ENCODE results near the gene TNFSF11.
"Not testable (repeated sequence)": the region's sequence is repeated elsewhere in the genome, so short reads cannot be mapped to it uniquely, and the experiment has no call there.

TNFSF11 gene

DNA sequence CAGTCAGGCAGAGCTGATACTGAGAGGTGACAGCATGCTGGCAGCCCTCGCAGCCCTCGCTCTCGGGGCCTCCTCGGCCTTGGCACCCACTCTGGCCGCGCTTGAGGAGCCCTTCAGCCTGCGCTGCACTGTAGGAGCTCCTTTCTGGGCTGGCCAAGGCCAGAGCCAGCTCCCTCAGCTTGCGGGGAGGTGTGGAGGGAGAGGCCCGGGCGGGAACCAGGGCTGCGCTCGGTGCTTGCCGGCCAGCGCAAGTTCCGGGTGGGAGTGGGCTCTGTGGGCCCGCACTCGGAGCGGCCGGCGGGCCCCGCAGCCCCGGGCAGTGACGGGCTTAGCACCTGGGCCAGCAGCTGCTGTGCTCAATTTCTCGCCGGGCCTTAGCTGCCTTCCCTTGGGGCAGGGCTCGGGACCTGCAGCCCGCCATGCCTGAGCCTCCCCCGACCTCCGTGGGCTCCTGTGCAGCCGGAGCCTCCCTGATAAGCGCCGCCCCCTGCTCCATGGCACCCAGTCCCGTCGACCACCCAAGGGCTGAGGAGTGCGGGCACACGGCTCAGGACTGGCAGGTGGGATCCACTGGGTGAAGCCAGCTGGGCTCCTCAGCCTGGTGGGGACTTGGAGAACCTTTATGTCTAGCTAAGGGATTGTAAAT lies 14.3 kb upstream of the TNFSF11 start:
- in situ Hi-C loops (cut with HindIII; ENCODE audit: low sequenced_read_pairs): not testable (repeated sequence)

DNA sequence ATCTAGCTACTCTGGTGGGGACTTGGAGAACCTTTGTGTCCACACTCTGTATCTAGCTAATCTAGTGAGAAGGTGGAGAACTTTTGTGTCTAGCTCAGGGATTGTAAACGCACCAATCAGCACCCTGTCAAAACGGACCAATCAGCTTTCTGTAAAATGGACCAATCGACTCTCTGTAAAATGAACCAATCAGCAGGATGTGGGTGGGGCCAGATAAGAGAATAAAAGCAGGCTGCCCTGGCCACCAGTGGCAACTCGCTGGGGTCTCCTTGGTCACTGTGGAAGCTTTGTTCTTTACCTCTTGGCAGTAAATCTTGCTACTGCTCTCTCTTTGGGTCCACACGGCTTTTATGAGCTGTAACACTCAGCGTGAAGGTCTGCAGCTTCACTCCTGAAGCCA lies 13.6 kb upstream of the TNFSF11 start:
- in situ Hi-C loops (cut with HindIII; ENCODE audit: low sequenced_read_pairs): not testable (repeated sequence)

DNA sequence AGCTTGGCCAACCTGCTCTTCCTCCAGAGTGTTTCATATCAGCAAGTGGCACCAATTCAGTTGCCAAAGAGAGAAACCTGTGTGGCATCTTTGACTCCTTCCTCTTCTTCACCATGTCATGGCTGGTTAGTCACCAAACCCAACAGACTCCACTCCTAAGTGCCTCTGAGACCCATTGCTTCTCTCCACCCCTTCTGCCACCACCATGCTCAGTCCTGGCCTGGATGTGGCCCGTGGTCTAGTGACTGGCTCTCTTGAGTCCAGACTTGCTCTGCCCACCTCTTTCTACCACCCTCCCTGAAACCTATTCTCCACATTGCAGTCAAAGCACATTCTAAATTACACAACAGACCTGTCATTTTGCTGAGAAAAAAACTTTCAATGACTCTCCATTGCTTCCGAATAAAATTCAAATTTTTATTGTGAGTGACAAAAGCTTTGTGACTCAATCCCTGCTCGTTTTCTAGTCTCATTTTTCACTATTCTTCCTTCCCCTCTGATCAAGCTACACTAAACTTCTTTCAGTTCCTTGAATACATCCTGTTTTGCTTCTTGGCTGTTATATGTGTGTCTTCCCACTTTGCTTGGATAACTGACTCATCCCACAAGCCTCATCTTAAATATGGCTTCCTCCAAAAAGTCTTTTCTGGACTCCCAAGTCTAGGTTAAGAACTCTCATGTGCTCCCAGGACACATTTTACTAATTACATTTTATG lies 12.0 kb upstream of the TNFSF11 start:
- in situ Hi-C loops (cut with HindIII; ENCODE audit: low sequenced_read_pairs): no loop called here

DNA sequence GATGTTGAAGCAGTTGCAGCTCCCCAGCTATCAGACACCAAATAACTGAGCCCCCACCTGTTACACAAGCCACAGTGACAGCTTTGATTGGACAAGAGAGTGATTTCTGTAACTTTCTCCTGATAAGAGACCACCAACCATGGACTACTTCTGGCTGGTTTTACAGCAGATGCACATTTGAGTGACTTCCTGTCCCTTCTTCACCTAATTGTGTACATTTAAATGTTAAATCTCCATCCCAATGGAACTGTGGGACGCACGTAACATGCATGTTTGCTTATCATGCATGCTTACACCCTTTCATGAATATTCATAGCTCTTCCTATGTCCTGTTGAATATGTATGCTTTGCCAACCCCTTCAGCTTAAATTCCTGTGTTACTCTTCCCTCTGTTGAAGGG lies 6.0 kb upstream of the TNFSF11 start:
- in situ Hi-C loops (cut with HindIII; ENCODE audit: low sequenced_read_pairs): no loop called here

DNA sequence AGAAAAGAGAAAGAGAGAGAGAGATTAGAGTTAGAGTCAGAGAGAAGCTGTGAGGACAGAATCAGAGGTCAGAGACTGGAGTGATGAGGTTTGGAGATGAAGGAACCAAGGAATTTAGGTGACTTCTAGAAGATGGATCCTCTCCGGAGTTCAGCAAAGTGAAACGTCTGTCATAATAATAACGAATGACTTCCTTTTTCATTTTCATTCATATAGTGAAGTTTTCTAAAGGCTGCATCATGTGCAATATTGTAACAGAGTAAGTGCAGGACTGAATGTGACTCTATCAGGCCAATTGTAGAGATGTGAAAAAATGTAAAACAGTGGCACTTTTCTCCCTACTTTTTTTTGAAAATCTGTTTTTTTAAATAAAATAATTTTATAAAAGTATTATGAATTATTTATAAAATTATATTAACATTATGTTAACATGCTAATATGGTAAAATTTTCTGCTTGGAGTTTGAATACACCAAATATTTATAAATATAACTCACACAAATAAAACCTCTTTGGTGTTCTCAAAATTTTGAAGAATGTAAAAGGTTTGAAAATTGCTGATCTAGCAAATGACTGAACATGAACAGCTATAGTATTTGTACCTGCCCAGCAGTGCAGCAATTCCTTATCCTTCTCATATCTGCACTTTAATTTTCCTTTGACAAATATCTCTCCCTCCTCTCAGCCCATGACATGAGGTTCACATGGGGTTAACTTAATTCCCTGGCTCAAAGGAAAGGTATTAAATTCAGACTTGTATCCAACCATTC lies 4.2 kb upstream of the TNFSF11 start:
- in situ Hi-C loops (cut with HindIII; ENCODE audit: low sequenced_read_pairs): no loop called here

DNA sequence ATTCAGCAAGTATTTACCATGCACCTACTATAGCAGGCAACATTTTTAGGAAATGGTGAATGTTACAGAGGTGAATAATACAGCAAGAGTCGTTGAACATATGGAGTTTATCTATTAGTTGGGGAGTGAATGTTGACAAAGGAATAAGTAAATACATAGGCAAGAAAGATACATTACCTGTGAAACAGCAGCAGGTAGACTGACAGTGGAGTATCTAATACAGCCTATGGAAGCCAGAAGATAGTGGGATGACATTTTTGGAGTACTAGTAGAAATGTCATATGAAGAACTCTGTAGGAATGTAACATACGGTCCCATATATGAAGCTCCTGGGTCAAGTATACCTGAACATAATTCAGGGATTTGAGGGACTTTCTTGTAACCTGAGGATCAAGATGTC lies 2.1 kb upstream of the TNFSF11 start:
- in situ Hi-C loops (cut with HindIII; ENCODE audit: low sequenced_read_pairs): no loop called here

DNA sequence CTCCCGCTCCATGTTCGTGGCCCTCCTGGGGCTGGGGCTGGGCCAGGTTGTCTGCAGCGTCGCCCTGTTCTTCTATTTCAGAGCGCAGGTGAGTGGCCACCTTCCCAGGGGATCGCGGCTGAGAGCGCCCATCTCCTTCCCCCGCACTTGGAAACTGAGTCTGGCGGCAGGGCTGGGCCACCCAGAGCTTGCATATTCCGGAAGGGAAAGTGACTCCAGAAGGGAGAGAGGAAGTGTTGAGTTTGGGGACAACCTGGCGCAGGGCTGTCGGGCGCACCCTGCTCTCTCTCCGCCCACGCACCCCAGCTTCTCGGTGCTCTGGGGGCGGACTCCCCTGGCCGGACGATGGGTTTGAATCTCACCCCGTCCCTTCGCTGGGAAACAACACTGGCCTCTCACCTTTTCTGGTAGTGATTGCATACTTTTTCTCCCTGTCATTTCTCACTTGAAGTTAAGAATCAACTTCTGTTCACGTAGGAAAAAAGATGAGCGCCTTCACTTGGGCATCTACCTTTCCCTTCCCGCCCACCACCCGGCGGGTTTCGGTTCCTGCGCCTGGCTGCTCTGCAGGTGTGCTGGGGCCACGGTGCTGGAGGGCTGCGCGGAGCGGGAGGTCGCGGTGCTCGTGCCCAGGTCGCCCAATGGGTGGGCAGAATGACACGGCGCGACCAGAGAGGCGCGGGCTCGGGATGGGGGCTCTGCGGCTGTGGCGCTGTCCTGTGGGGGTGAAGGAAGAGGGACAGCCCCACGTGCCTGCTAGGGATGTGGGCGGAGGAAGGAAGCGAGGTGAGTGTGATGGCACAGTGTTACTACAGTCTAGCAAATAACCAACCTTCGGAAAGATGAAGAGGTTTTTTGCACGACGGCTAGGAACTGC lies 721 bp downstream of the TNFSF11 start:
- in situ Hi-C loops (cut with HindIII; ENCODE audit: low sequenced_read_pairs): no loop called here

DNA sequence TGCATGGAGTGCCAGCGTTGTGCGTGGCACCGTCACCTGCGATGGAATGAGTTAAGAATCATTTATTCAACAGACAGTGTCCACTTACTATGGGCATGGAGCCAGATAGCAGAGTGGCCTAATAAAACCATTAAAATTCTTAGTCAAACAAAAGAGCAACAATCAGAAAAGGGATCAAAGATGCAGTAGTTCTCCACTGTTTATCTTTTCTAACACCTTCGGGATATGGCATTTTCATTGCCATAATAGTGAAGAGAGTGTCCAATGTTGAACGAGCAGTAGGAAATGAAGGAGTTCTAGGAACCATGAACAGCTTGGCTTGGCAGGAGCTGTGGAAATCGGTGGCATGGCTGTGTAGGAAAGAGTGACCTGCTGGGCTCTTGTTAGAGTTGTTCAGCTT lies 2.0 kb downstream of the TNFSF11 start:
- in situ Hi-C loops (cut with HindIII; ENCODE audit: low sequenced_read_pairs): no loop called here

DNA sequence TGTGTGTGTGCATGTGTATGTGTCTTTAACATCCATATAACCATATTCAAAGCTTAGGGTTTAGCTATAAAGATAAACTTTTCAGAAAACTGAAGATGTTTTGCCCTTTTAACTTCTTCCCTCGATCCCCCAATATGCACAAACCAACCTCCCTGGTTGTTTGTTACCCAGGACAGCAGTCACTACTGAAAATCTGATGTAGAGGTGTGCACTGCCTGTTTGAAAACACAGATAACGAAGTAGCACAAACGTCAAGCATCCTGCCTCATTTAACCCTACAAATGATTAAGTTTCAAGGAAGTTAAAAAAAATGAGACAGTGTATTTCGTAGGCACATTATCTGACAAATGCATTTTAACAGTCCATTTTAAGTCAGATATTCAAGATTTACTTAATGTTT lies 3.6 kb downstream of the TNFSF11 start:
- in situ Hi-C loops (cut with HindIII; ENCODE audit: low sequenced_read_pairs): no loop called here

DNA sequence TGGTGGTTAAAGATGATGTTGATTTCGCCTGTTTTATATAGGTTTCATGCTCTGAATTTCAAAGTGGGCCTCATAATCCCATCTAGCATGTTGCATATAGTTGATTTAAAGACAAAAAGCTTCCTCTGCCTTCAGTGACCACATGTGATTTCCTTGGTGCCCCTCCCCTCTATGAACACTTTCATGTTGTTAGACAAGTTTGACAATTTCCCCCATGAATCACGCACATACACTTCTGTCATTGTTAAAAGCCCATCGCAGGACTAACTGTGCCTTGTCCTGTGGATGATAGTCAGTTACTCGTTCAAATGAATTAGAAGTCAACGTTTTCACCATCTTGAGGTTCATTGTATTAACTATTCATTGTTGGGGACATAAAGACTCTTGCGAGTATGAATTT lies 6.7 kb downstream of the TNFSF11 start:
- in situ Hi-C loops (cut with HindIII; ENCODE audit: low sequenced_read_pairs): no loop called here

DNA sequence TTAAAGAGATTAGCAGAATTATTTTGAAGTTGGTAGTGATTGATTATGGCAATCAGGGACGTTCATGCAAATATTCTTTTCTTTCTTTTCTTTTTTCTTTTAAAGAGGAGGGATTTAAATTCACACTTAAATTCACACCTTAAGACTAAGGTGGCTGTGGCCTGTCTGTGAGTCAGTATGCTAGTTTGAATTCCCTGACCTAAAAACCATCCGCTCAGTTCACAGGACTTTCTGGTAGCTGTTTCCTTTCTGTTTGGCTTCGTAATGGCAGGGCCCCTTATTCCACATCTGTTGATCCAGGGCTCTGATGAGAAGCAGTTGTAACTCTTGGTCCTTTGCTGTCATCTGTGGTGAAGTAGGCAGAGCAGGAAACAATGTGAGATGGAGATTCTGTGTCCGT lies 7.5 kb downstream of the TNFSF11 start:
- in situ Hi-C loops (cut with HindIII; ENCODE audit: low sequenced_read_pairs): no loop called here

DNA sequence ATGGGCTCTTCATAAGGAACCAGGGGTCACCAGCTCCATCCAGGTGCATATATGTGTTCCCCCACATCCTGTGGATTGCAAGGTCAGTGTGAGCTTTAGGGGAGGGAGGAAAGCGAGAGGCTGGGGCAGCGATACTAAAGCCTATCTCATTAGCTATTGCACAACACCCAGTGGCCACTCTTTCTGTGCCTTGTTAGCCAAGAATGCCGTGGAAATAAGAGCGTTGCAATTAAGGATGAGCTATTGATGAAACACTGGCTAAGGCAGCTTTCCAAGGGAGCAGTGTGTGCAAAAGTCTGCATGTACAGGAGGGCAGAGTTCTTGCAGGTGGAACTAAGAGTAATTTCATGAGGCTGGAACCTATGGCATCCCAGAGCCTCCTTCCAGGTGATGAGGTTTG lies 17.6 kb downstream of the TNFSF11 start:
- in situ Hi-C loops (cut with HindIII; ENCODE audit: low sequenced_read_pairs): no loop called here

DNA sequence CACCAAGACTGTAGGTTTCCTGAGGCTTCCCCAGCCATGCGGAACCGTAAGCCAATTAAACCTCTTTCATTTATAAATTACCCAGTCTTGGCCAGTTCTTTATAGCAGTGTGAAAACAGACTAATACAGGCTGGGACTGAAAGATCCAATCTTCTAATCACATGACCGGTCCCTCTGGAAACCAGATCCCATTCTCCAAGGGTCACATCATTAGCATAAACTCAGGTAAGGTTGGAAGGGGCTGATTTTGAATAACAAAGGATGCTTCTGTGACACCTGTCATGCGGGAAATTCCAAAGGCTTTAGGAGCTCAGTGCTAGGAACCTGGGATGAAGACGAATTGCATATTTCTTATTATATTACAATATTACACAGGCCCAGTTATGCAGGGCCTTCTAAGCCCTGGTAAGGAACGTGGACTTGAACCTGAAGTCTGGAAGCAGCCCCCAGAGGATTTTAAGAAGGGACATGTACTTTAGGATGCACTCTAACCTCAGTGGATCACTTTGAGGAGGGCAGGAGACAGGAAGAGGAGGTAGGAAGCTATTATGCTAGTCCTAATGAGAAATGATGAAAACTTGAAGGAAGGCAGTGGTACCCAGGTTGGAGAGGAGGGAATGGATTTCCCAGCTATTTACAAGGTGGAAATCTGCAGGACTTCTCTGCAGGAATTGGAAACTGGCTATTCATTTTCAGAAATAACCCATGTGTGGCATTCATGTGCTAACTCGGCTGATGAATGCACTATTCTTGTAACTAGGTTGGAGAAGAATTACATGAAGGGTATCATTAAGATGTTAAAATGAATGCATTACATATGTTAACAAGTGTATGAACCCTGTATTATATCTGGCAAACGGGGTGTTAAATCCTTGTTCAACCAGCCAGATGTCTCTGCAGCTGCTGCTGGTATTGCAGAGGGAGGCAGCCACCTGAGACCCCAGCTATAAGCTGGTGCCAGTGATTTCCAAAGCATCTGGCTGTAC lies 19.3 kb downstream of the TNFSF11 start:
- in situ Hi-C loops (cut with HindIII; ENCODE audit: low sequenced_read_pairs): no loop called here

DNA sequence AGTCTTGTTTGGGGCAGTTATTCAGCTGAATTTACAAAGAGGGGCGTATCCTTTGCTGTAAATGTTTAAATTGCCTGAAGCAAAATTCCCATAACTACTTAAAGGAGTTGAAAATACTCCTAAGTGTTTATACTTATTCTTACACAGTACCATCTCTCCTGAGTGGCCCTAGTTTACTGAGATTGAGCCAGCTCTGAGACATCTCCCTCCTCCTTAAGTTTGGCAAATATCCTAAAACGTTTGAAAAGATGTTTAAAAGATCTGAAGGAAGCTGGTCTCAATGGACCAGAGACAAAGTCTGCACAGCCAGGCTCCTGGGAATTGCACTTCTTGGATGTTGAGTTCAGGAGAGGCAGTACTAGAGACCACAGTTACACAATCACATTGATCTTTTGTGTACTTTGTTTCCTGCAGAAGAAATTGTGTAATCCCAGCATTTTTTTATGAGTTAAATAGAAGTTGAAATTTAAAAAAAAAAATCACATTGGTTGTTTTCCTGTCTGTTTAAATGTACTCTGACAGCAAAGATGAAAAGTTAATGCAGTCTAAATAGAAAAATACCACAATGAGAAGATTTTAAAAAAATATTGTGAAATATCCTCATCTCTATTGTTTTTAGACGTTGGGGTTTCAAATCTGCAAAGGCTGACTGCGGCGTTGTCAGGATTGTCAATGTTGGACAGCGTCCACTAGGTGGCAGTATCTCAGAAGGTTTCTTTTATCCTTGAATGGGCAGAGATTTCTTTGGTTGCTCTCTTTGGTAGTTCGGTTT lies 20.7 kb downstream of the TNFSF11 start:
- in situ Hi-C loops (cut with HindIII; ENCODE audit: low sequenced_read_pairs): no loop called here

DNA sequence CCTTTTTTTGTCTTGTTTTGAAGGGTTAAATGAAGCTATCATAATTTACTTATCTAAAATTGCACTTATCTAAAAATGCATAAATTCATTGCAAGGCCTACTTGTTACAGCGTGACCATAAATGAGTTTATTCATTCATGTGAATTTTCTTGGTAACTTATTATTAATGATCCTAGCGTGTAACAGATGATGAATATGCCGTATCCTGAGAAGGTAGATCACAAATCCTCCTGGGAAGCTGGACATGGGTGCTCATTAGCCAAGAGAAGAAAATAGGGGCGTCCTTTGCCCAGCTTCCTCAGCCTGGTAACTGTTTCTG lies 21.3 kb downstream of the TNFSF11 start:
- in situ Hi-C loops (cut with HindIII; ENCODE audit: low sequenced_read_pairs): no loop called here

DNA sequence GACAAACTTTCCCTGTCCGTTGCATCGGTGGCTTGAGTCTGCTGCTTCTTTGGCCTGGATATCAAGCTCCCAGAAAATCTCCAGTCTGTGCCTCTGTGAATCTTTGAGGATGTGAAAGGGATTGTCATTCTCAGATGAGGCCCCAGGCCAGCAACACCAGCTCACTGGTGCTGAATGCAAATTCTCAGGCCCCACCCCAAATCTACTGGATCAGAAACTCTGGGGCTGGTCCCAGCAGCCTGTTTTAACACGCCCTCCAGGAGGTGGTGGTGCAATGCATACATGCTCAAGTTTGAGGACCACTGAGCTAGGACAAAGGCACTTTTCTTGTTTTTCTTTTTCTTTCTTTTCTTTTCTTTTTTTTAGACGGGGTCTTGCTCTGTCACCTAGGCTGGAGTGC lies 23.6 kb downstream of the TNFSF11 start:
- in situ Hi-C loops (cut with HindIII; ENCODE audit: low sequenced_read_pairs): no loop called here

DNA sequence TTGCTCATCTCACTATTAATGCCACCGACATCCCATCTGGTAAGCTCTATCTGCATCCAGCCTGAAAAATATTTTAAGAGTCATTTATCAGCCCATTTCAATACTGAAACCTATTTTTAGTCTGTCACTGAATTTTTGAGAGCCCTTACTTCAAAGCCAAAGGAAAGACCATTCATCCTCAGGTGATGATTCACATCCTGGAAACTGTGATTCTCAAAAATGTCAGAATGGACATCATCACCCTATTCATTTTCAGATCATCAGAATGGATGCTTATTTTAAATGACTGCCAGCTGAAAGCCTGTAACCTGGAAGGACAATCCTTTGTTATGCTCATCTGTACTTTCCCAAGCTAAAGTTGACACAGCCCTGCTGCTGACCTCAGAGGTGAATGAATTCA lies 27.0 kb downstream of the TNFSF11 start:
- in situ Hi-C loops (cut with HindIII; ENCODE audit: low sequenced_read_pairs): no loop called here

DNA sequence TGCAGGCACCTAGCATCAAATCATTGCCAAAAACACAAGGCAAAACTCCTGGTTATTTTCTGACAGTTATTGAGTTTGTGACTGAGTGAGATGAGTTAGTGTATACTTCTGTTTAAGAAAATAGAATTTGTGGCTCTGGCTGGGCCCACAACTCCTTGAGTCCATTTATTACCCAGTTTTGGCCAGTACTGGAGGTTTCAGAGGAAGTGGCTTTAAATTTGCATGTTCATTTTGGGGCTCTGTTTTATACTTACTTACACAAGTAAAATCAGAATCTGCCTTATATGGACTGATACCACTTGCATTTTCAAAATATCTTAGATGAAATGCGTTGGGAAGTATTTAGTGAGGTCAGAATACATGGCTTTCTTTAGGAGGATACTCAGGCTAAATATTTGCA lies 29.0 kb downstream of the TNFSF11 start:
- in situ Hi-C loops (cut with HindIII; ENCODE audit: low sequenced_read_pairs): no loop called here

DNA sequence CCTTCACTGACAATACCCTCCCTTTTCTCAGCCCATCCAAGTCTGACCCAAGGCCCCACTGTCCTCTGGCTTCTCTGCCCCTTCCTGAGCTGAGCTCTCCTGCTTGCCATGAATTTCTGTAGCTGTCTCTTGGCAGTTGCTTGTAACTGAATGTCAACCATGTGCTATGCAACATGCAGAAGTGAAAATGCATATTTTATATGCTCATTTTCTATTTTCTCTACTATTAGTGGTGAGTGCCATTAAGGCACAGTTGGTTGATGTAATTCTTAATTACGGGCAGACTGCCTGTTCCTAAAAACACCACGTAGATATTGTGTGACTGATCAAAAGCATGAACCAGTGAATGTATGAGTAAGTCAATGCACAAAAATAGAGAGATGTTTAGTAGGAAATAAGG lies 29.6 kb downstream of the TNFSF11 start:
- in situ Hi-C loops (cut with HindIII; ENCODE audit: low sequenced_read_pairs): no loop called here
